Measurements from ENCODE around the gene WRNIP1.

The WRNIP1 gene

DNA sequence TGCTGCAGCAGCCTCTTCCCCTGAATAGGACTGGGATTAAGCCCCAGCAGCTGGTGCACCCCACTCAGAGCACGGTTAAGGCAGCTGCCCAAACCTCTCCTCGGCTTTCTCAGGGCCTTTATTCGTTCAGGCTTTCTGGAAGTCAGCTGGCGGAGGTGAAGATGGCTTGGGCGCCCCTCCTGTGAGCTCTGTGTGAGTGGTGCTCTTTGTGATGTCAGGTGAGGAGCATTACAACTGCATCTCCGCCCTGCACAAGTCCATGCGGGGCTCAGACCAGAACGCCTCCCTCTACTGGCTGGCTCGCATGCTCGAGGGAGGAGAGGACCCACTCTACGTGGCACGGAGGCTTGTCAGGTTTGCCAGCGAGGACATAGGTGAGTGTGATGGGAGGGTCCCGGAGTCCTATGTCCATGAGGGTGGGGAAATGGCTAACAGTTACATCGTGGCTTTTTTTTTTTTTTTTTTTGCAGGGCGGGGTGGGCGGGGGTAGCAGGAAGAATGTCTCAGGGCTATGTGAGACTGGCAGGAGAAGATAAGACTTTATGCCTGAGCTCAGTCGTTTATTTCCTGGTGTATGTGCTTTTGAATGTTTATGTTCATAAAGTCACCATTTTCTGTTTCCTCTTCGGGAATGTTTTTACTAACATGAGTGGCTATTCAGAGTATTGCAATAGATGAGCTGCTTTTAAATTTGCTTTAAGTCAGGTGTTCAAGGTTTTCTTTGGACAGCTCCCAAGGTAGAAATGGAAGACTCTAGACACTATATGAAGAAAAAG lies 18.2 kb downstream of the WRNIP1 start:
- peak; percentile 14 for TF ChIP-seq CTCF (conservative IDR thresholded peaks at IDR 0.05; ENCODE audit: low read depth, low read length)
- no peak overlapping the region for H3K4me3 ChIP-seq (ENCODE audit: low read length)
- no peak for DNase-seq (ENCODE audit: low read depth)

DNA sequence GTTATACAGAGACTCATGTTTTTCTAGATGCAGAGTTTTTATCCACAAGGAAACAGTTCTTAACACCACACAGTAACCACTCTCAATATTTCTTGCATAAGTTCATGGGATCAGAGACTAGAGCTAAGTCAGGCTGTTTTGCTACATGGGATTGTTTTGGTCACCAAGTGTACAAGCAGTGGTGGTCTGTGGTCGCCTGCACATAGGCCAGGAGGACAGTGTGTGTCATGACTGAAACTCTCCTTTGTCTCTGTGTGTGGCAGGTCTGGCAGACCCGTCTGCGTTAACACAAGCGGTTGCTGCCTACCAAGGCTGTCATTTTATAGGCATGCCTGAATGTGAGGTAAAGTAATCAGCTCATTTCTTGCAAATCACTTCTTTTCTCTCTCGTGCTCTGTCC lies 18.9 kb downstream of the WRNIP1 start:
- no peak for DNase-seq (ENCODE audit: low read depth)
- no peak for TF ChIP-seq CTCF (conservative IDR thresholded peaks at IDR 0.05; ENCODE audit: low read depth, low read length)
- H3K4me3 ChIP-seq (ENCODE audit: low read length), result no peak overlapping the region

GRCh38 chr6:2784930-2785329 lies 19.7 kb downstream of the WRNIP1 start:
- no peak overlapping the region for H3K4me3 ChIP-seq (ENCODE audit: low read length)
- no peak for TF ChIP-seq CTCF (conservative IDR thresholded peaks at IDR 0.05; ENCODE audit: low read depth, low read length)
- DNase-seq (ENCODE audit: low read depth), result no peak

DNA sequence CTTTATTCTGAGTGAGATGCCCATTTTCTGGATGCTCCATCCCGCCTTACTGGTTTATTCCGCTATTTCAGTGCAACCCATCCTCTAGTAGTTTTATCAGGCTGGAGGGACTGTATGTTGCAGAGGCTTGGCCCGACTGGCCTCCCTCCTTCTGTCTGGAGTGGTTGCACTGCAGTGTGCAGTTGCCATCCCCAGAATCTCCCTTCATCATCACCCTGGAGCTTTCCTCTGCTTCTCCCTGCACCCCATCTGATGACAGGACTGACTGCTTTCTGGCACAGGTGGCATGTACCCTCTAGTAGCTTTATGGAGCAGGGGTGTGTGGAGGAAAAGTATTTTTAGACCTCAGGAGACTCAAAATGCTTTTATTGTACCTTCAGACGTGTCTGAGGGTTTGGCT lies 21.1 kb downstream of the WRNIP1 start:
- H3K4me3 ChIP-seq (ENCODE audit: low read length), result no peak overlapping the region
- no peak for TF ChIP-seq CTCF (conservative IDR thresholded peaks at IDR 0.05; ENCODE audit: low read depth, low read length)
- DNase-seq (ENCODE audit: low read depth), result no peak

DNA sequence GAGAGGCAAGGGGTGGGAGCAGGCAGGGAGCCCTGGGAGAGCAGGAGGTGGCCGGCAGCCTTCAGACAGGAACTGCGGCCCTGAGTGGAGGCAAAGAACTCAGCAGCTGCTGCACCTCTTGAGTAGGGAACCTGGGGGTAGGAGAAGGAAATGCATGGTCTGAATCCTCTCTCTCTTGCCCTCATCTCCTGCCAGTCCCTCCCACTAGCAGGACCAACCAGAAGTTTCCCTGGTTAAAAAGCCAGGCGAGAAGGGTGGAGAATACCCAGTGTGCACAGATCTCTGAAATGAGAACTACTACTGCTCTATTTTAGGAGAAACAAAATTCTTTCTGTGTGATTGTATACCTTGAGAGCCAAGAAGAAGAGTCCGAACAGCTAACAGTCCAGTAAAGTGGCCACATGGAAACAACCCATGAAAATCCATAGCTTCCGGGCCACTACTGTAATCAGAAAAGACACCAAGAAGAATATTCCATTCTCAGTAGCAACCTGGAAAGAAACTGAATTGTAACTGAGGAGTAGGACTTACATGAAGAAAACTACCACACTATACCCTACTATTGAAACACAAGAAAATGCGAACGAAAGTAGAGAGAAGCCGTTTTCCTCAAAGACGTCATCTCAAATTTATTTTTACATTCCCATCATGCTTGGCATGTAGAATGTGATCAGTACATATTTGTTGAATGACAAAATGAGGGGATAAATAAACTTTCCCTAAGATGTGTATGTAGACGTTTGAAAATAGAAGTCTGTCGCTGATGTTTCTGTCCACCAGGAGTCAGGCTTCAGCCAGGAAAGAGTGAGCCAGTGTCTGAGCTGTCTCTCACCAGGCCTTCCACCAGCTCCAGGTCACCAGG lies 25.6 kb downstream of the WRNIP1 start:
- H3K4me3 ChIP-seq (ENCODE audit: low read length), result no peak overlapping the region
- peak; percentile 87 for TF ChIP-seq CTCF (conservative IDR thresholded peaks at IDR 0.05; ENCODE audit: low read depth, low read length)
- DNase-seq (ENCODE audit: low read depth), result peak; percentile 62

- no peak for DNase-seq (ENCODE audit: low read depth)
- TF ChIP-seq CTCF (conservative IDR thresholded peaks at IDR 0.05; ENCODE audit: low read depth, low read length), result no peak
- no peak overlapping the region for H3K4me3 ChIP-seq (ENCODE audit: low read length)
Observed at GRCh38 chr6:2791450-2791974, 26.3 kb downstream of the WRNIP1 start.

Data from retinal pigment epithelial cell (primary cell).